ENCODE measurements around the gene DYNLT5. TPM values are rescaled to one million over a fixed set of nuclear protein-coding genes. Genes with fewer than 3 reads are reported as not detected.
"Not testable (repeated sequence)": the region's sequence is repeated elsewhere in the genome, so short reads cannot be mapped to it uniquely, and the experiment has no call there.

DYNLT5 gene
- total and polyA plus RNA-seq, 2 donors: 1.3 to 6.8 TPM

- H3K4me3 ChIP-seq (ENCODE audit: low read depth, low read length); H3K27ac ChIP-seq (ENCODE audit: low read depth); DNase-seq (ENCODE audit: extremely low spot score); H3K4me1 ChIP-seq (ENCODE audit: insufficient read depth); H3K36me3 ChIP-seq (ENCODE audit: insufficient read depth): not testable (repeated sequence)
- WGBS: 50% methylated on average over 1 of the region's 2 CpGs
Measured at GRCh38 chr1:66785800-66786199, 33.5 kb downstream of the DYNLT5 start.

- 89% methylated on average over 4 of the region's 4 CpGs for WGBS
- no peaks in the 10 kb centered on the region for H3K4me1 ChIP-seq (ENCODE audit: insufficient read depth)
- H3K36me3 ChIP-seq (ENCODE audit: insufficient read depth): no peaks in the 10 kb centered on the region
- H3K4me3 ChIP-seq (ENCODE audit: low read depth, low read length): no peak overlapping the region
- DNase-seq (ENCODE audit: extremely low spot score): no peak
- H3K27ac ChIP-seq (ENCODE audit: low read depth): no peak overlapping the region
Measured at GRCh38 chr1:66787641-66788040, 35.4 kb downstream of the DYNLT5 start.

- no peak overlapping the region for H3K4me3 ChIP-seq (ENCODE audit: low read depth, low read length)
- WGBS: 70% methylated on average over 6 of the region's 6 CpGs
- no peaks in the 10 kb centered on the region for H3K36me3 ChIP-seq (ENCODE audit: insufficient read depth)
- no peak overlapping the region for H3K27ac ChIP-seq (ENCODE audit: low read depth)
- H3K4me1 ChIP-seq (ENCODE audit: insufficient read depth): no peaks in the 10 kb centered on the region
- no peak for DNase-seq (ENCODE audit: extremely low spot score)
Measured at GRCh38 chr1:66788231-66788939, 36.1 kb downstream of the DYNLT5 start.

GRCh38 chr1:66791621-66792610 lies 39.7 kb downstream of the DYNLT5 start:
- Histone ChIP-seq H3K36me3 (ENCODE audit: insufficient read depth) (no peaks in the 10 kb centered on the region), H3K4me1 (ENCODE audit: insufficient read depth) (no peaks in the 10 kb centered on the region), H3K4me3 (ENCODE audit: low read depth, low read length) (no peak overlapping the region), H3K27ac (ENCODE audit: low read depth) (no peak overlapping the region)
- 88% methylated on average over 5 of the region's 5 CpGs for WGBS
- DNase-seq (ENCODE audit: extremely low spot score): no peak

- not testable (repeated sequence) for H3K4me1 ChIP-seq (ENCODE audit: insufficient read depth); H3K36me3 ChIP-seq (ENCODE audit: insufficient read depth); DNase-seq (ENCODE audit: extremely low spot score); H3K4me3 ChIP-seq (ENCODE audit: low read depth, low read length); H3K27ac ChIP-seq (ENCODE audit: low read depth)
- 86% methylated on average over 2 of the region's 2 CpGs for WGBS
Measured at GRCh38 chr1:66795839-66796238, 43.6 kb downstream of the DYNLT5 start.

- 89% methylated on average over 1 of the region's 1 CpG for WGBS
Measured at GRCh38 chr1:66809245-66809644, 57.0 kb downstream of the DYNLT5 start.

GRCh38 chr1:66809736-66810326 lies 57.6 kb downstream of the DYNLT5 start:
- no peak for DNase-seq (ENCODE audit: extremely low spot score)
- 63% methylated on average over 1 of the region's 1 CpG for WGBS
- no peaks in the 10 kb centered on the region for H3K4me1 ChIP-seq (ENCODE audit: insufficient read depth)
- no peaks in the 10 kb centered on the region for H3K36me3 ChIP-seq (ENCODE audit: insufficient read depth)
- no peak overlapping the region for H3K27ac ChIP-seq (ENCODE audit: low read depth)
- H3K4me3 ChIP-seq (ENCODE audit: low read depth, low read length): no peak overlapping the region

More at GRCh38 chr1:66809245-66809644, 57.0 kb downstream of the DYNLT5 start:
- no peaks in the 10 kb centered on the region for H3K36me3 ChIP-seq (ENCODE audit: insufficient read depth)
- H3K4me1 ChIP-seq (ENCODE audit: insufficient read depth): no peaks in the 10 kb centered on the region
- DNase-seq (ENCODE audit: extremely low spot score): no peak
- H3K4me3 ChIP-seq (ENCODE audit: low read depth, low read length): no peak overlapping the region
- H3K27ac ChIP-seq (ENCODE audit: low read depth): no peak overlapping the region

GRCh38 chr1:66824771-66825170 lies 72.5 kb downstream of the DYNLT5 start:
- Histone ChIP-seq H3K27ac (ENCODE audit: low read depth) (no peak overlapping the region), H3K4me3 (ENCODE audit: low read depth, low read length) (no peak overlapping the region), H3K36me3 (ENCODE audit: insufficient read depth) (no peaks in the 10 kb centered on the region), H3K4me1 (ENCODE audit: insufficient read depth) (no peaks in the 10 kb centered on the region)
- no peak for DNase-seq (ENCODE audit: extremely low spot score)
- WGBS: 96% methylated on average over 1 of the region's 1 CpG

Other genes starting within 250 kb of the DYNLT5 start
- gene SGIP1, start 218.3 kb upstream of the DYNLT5 start, total RNA-seq: 8.4 TPM
- 1.4 TPM for gene SGIP1, start 218.3 kb upstream of the DYNLT5 start, polyA plus RNA-seq
- gene INSL5, start 48.8 kb downstream of the DYNLT5 start, total RNA-seq: not detected
- not detected for gene INSL5, start 48.8 kb downstream of the DYNLT5 start, polyA plus RNA-seq
- 43.6 TPM for gene DNAI4, start 172.4 kb downstream of the DYNLT5 start, total RNA-seq
- gene DNAI4, start 172.4 kb downstream of the DYNLT5 start, polyA plus RNA-seq: 1.7 TPM
- gene MIER1, start 172.5 kb downstream of the DYNLT5 start, total RNA-seq: 59.1 TPM
- 19.3 TPM for gene MIER1, start 172.5 kb downstream of the DYNLT5 start, polyA plus RNA-seq